Measurements from ENCODE around the gene FAM110A. TPM values are rescaled to one million over a fixed set of nuclear protein-coding genes. Genes with fewer than 3 reads are reported as not detected.

Gene FAM110A
- total RNA-seq, 1 experiment from 2014 or later: 11.7 TPM

- Histone ChIP-seq H3K27me3 (replicated peaks; ENCODE audit: insufficient read depth, low read depth, low read length, poor library complexity) (no peaks in the 10 kb centered on the region), H3K9me3 (ENCODE audit: low read depth, low read length, poor library complexity, severe bottlenecking) (no peaks in the 10 kb centered on the region), H3K4me3 (ENCODE audit: low read depth, low read length, poor library complexity, severe bottlenecking) (no peak overlapping the region), H3K36me3 (ENCODE audit: insufficient read depth, low read length, poor library complexity, severe bottlenecking) (no peaks in the 10 kb centered on the region), H3K27ac (ENCODE audit: low read depth, low read length, poor library complexity, severe bottlenecking) (no peak overlapping the region), H3K4me1 (ENCODE audit: insufficient read depth, low read length, poor library complexity, severe bottlenecking) (no peaks in the 10 kb centered on the region)
- POLR2A ChIA-PET (ENCODE audit: low non-redundant PET): no interaction called here
- CTCF ChIA-PET: no interaction called here
- DNase-seq (ENCODE audit: low spot score): no peak
- intact Hi-C loops (cut with micrococcal nuclease; ENCODE audit: unreplicated experiment): no loop called here
- no TSS peak for BruUV-seq (replicated peaks)
- no peak for TF ChIP-seq EZH2 (IDR thresholded peaks at IDR 0.05; ENCODE audit: borderline replicate concordance, low read depth, low read length, poor library complexity, severe bottlenecking)
- TF ChIP-seq CTCF (conservative IDR thresholded peaks at IDR 0.05; ENCODE audit: low read depth, low read length): no peak
These were observed 10.0 kb upstream of the FAM110A start for GRCh38 chr20:823574-823902.

DNA sequence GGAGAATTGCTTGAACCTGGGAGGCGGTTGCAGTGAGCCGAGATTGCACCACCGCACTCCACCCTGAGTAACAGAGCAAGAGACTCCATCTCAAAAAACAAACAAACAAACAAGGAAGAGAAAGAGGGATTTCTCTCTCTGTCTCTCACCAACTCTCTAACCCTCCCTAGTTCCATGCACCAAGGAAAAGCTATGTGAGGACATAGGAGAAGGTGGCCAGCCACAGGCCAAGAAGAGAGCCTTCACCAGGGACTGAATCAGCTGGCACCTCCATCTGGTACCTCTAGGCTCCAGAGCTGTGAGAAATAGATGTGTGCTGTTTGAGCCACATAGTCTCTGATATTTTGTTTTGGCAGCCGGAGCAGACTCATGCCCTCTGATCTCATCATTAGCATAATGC lies 9.0 kb upstream of the FAM110A start:
- no peaks in the 10 kb centered on the region for H3K4me1 ChIP-seq (ENCODE audit: insufficient read depth, low read length, poor library complexity, severe bottlenecking)
- POLR2A ChIA-PET (ENCODE audit: low non-redundant PET): no interaction called here
- no TSS peak for BruUV-seq (replicated peaks)
- H3K9me3 ChIP-seq (ENCODE audit: low read depth, low read length, poor library complexity, severe bottlenecking): no peaks in the 10 kb centered on the region
- intact Hi-C loops (cut with micrococcal nuclease; ENCODE audit: unreplicated experiment): no loop called here
- H3K27me3 ChIP-seq (replicated peaks; ENCODE audit: insufficient read depth, low read depth, low read length, poor library complexity): no peaks in the 10 kb centered on the region
- H3K36me3 ChIP-seq (ENCODE audit: insufficient read depth, low read length, poor library complexity, severe bottlenecking): no peaks in the 10 kb centered on the region
- TF ChIP-seq CTCF (conservative IDR thresholded peaks at IDR 0.05; ENCODE audit: low read depth, low read length) (no peak), EZH2 (IDR thresholded peaks at IDR 0.05; ENCODE audit: borderline replicate concordance, low read depth, low read length, poor library complexity, severe bottlenecking) (no peak)
- DNase-seq (ENCODE audit: low spot score): no peak
- CTCF ChIA-PET: no interaction called here
- H3K27ac ChIP-seq (ENCODE audit: low read depth, low read length, poor library complexity, severe bottlenecking): no peak overlapping the region
- no peak overlapping the region for H3K4me3 ChIP-seq (ENCODE audit: low read depth, low read length, poor library complexity, severe bottlenecking)

GRCh38 chr20:824916-825315 lies 8.6 kb upstream of the FAM110A start:
- H3K27me3 ChIP-seq (replicated peaks; ENCODE audit: insufficient read depth, low read depth, low read length, poor library complexity): no peaks in the 10 kb centered on the region
- no peak overlapping the region for H3K4me3 ChIP-seq (ENCODE audit: low read depth, low read length, poor library complexity, severe bottlenecking)
- H3K9me3 ChIP-seq (ENCODE audit: low read depth, low read length, poor library complexity, severe bottlenecking): no peaks in the 10 kb centered on the region
- no peaks in the 10 kb centered on the region for H3K4me1 ChIP-seq (ENCODE audit: insufficient read depth, low read length, poor library complexity, severe bottlenecking)
- BruUV-seq (replicated peaks): no TSS peak
- no peak for DNase-seq (ENCODE audit: low spot score)
- CTCF ChIA-PET: no interaction called here
- TF ChIP-seq CTCF (conservative IDR thresholded peaks at IDR 0.05; ENCODE audit: low read depth, low read length) (no peak), EZH2 (IDR thresholded peaks at IDR 0.05; ENCODE audit: borderline replicate concordance, low read depth, low read length, poor library complexity, severe bottlenecking) (no peak)
- H3K27ac ChIP-seq (ENCODE audit: low read depth, low read length, poor library complexity, severe bottlenecking): no peak overlapping the region
- intact Hi-C loops (cut with micrococcal nuclease; ENCODE audit: unreplicated experiment): no loop called here
- POLR2A ChIA-PET (ENCODE audit: low non-redundant PET): no interaction called here
- H3K36me3 ChIP-seq (ENCODE audit: insufficient read depth, low read length, poor library complexity, severe bottlenecking): no peaks in the 10 kb centered on the region

Data from A673 (cell line).